Neural cell (in vitro differentiated cells): ENCODE results near the gene LHFPL2.

Experiments
- RAD21 ChIP-seq: fragments of 450-650 bp; conservative IDR thresholded peaks from 2 replicates; pipeline ENCODE4 v1.6.1; 2014; ENCODE audit warnings: antibody characterized with exemption, mild to moderate bottlenecking, moderate library complexity
- TF ChIP-seq, protein P1 (sequence below): fragments of 450-650 bp; IDR thresholded peaks from 2 replicates; pipeline ENCODE4 v1.5.1; 2014; ENCODE audit warnings: antibody characterized with exemption, mild to moderate bottlenecking, moderate library complexity; ENCODE audit not compliant: poor library complexity, severe bottlenecking

- TF ChIP-seq, protein P1, sequence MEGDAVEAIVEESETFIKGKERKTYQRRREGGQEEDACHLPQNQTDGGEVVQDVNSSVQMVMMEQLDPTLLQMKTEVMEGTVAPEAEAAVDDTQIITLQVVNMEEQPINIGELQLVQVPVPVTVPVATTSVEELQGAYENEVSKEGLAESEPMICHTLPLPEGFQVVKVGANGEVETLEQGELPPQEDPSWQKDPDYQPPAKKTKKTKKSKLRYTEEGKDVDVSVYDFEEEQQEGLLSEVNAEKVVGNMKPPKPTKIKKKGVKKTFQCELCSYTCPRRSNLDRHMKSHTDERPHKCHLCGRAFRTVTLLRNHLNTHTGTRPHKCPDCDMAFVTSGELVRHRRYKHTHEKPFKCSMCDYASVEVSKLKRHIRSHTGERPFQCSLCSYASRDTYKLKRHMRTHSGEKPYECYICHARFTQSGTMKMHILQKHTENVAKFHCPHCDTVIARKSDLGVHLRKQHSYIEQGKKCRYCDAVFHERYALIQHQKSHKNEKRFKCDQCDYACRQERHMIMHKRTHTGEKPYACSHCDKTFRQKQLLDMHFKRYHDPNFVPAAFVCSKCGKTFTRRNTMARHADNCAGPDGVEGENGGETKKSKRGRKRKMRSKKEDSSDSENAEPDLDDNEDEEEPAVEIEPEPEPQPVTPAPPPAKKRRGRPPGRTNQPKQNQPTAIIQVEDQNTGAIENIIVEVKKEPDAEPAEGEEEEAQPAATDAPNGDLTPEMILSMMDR, result no peak
- TF ChIP-seq RAD21, result no peak
These were observed 46.8 kb downstream of the LHFPL2 start for GRCh38 chr5:78601559-78602314.
